Neural progenitor cell (in vitro differentiated cells): ENCODE measurements around the gene LY86. TPM values are rescaled to one million over a fixed set of nuclear protein-coding genes. Genes with fewer than 3 reads are reported as not detected.

Experiments used
- DNase-seq: peaks from one replicate; pipeline ENCODE4 v3.0.0-alpha.2; 2016; ENCODE audit warnings: low spot score
- H2AFZ ChIP-seq: fragments of 200-600 bp; sonication (generic); replicated peaks from 2 replicates; pipeline ENCODE4 v1.6.1; 2016; ENCODE audit warnings: antibody characterized with exemption
- H3F3A ChIP-seq: fragments of 200-600 bp; sonication (generic); 2 replicates; pipeline ENCODE4 v1.6.1; 2016; ENCODE audit warnings: antibody characterized with exemption, low read depth
- H3K27ac ChIP-seq: fragments of 200-600 bp; sonication (generic); 2 replicates; pipeline ENCODE4 v1.5.1; 2016; ENCODE audit warnings: mild to moderate bottlenecking
- H3K27me3 ChIP-seq: fragments of 200-600 bp; sonication (generic); 2 replicates; pipeline ENCODE4 v1.6.1; 2016; ENCODE audit warnings: mild to moderate bottlenecking, moderate library complexity
- H3K36me3 ChIP-seq: fragments of 200-600 bp; sonication (generic); 2 replicates; pipeline ENCODE4 v1.5.1; 2016
- H3K4me1 ChIP-seq: fragments of 200-600 bp; sonication (generic); 2 replicates; pipeline ENCODE4 v1.6.1; 2016; ENCODE audit warnings: mixed run types
- H3K4me2 ChIP-seq: fragments of 200-600 bp; sonication (generic); 2 replicates; pipeline ENCODE4 v1.6.1; 2016
- H3K4me3 ChIP-seq: fragments of 200-600 bp; sonication (generic); 2 replicates; pipeline ENCODE4 v1.5.1; 2016
- H3K79me2 ChIP-seq: fragments of 200-600 bp; sonication (generic); 2 replicates; pipeline ENCODE4 v1.6.1; 2016; ENCODE audit warnings: low read depth
- H3K9ac ChIP-seq: fragments of 200-600 bp; sonication (generic); 2 replicates; pipeline ENCODE4 v1.6.1; 2016
- H3K9me3 ChIP-seq: fragments of 200-600 bp; sonication (generic); 2 replicates; pipeline ENCODE4 v1.5.1; 2016; ENCODE audit warnings: low read depth
- H4K20me1 ChIP-seq: fragments of 200-600 bp; sonication (generic); 2 replicates; pipeline ENCODE4 v1.6.1; 2016; ENCODE audit warnings: low read depth
- H3K27ac Mint-ChIP-seq: 3 replicates; pipeline ENCODE4 v1.8.0; 2021; ENCODE audit warnings: mixed read lengths
- H3K27me3 Mint-ChIP-seq: 2 replicates; pipeline ENCODE4 v1.8.0; 2022; ENCODE audit warnings: low read depth, mild to moderate bottlenecking, inconsistent platforms, moderate library complexity, mixed read lengths; ENCODE audit not compliant: insufficient read depth
- H3K36me3 Mint-ChIP-seq: 3 replicates; pipeline ENCODE4 v1.8.0; 2021; ENCODE audit warnings: mixed read lengths
- H3K4me1 Mint-ChIP-seq: 3 replicates; pipeline ENCODE4 v1.8.0; 2021; ENCODE audit warnings: mixed read lengths
- H3K4me3 Mint-ChIP-seq: 3 replicates; pipeline ENCODE4 v1.8.0; 2021; ENCODE audit warnings: mild to moderate bottlenecking, moderate library complexity, mixed read lengths
- H3K9me3 Mint-ChIP-seq: 3 replicates; pipeline ENCODE4 v1.8.0; 2020; ENCODE audit warnings: mixed read lengths
- CTCF ChIP-seq: fragments of 200-600 bp; sonication (generic); IDR thresholded peaks from 2 replicates; pipeline ENCODE4 v1.5.1; 2017; ENCODE audit warnings: antibody characterized with exemption, mild to moderate bottlenecking
- EZH2 ChIP-seq: fragments of 200-600 bp; sonication (generic); IDR thresholded peaks from 2 replicates; pipeline ENCODE4 v1.6.1; 2017; ENCODE audit warnings: antibody characterized with exemption, mild to moderate bottlenecking, moderate library complexity
- EZH2phosphoT487 ChIP-seq: fragments of 200-600 bp; sonication (generic); IDR thresholded peaks from 2 replicates; pipeline ENCODE4 v1.6.1; 2017; ENCODE audit warnings: antibody characterized with exemption
- total RNA-seq: library from RNA; depleted of rRNA; stranded (reverse); fragments of >200 nt; gene quantifications from 2 replicates; pipeline ENCODE4 v1.2.3, GENCODE V29; 2015; ENCODE audit warnings: low replicate concordance

LY86 gene
- total RNA-seq, 1 donor from 2014 or later: not detected

GRCh38 chr6:6685249-6686040, 96.9 kb downstream of the LY86 start:
- no peaks in the 10 kb centered on the region for H3K9me3 ChIP-seq
- no peak overlapping the region for H3K4me2 ChIP-seq
- no peaks in the 10 kb centered on the region for H4K20me1 ChIP-seq
- H3F3A ChIP-seq: peaks cover 11% of the 10 kb centered on the region
- Mint-ChIP-seq H3K4me3 (no peak overlapping the region), H3K9me3 (peaks cover 8% of the 10 kb centered on the region), H3K4me1 (peaks cover 46% of the 10 kb centered on the region), H3K27ac (no peak overlapping the region), H3K36me3 (peaks cover 2% of the 10 kb centered on the region), H3K27me3 (peaks cover 3% of the 10 kb centered on the region)
- H3K9ac ChIP-seq: no peak overlapping the region
- H3K4me3 ChIP-seq: no peak overlapping the region
- H3K27me3 ChIP-seq: no peaks in the 10 kb centered on the region
- no peaks in the 10 kb centered on the region for H3K79me2 ChIP-seq
- no peak for TF ChIP-seq EZH2
- TF ChIP-seq CTCF: no peak
- no peak for TF ChIP-seq EZH2phosphoT487
- H3K27ac ChIP-seq: no peak overlapping the region
- no peak for DNase-seq
- H3K4me1 ChIP-seq: peaks cover 30% of the 10 kb centered on the region
- H3K36me3 ChIP-seq: no peaks in the 10 kb centered on the region
- H2AFZ ChIP-seq: no peak overlapping the region

GRCh38 chr6:6686176-6686575, 97.7 kb downstream of the LY86 start:
- Histone ChIP-seq H3K4me3 (peak overlapping the region; percentile 29), H3K9ac (no peak overlapping the region), H3K4me2 (peak overlapping the region; percentile 58), H3K27me3 (no peaks in the 10 kb centered on the region), H2AFZ (no peak overlapping the region), H3F3A (peaks cover 11% of the 10 kb centered on the region), H4K20me1 (no peaks in the 10 kb centered on the region), H3K4me1 (peaks cover 23% of the 10 kb centered on the region), H3K79me2 (no peaks in the 10 kb centered on the region), H3K36me3 (no peaks in the 10 kb centered on the region), H3K9me3 (no peaks in the 10 kb centered on the region), H3K27ac (no peak overlapping the region)
- Mint-ChIP-seq H3K27ac (no peak overlapping the region), H3K9me3 (peaks cover 11% of the 10 kb centered on the region), H3K36me3 (peaks cover 2% of the 10 kb centered on the region), H3K4me3 (peak overlapping the region; percentile 75), H3K27me3 (peaks cover 3% of the 10 kb centered on the region), H3K4me1 (peaks cover 39% of the 10 kb centered on the region)
- no peak for TF ChIP-seq EZH2
- TF ChIP-seq EZH2phosphoT487: no peak
- TF ChIP-seq CTCF: no peak
- DNase-seq: no peak

- DNase-seq: peak; percentile 98
- Mint-ChIP-seq H3K4me1 (peaks cover 33% of the 10 kb centered on the region), H3K27ac (no peak overlapping the region), H3K27me3 (peaks cover 3% of the 10 kb centered on the region), H3K36me3 (peaks cover 2% of the 10 kb centered on the region), H3K4me3 (peak overlapping the region; percentile 75), H3K9me3 (peaks cover 14% of the 10 kb centered on the region)
- Histone ChIP-seq H3K36me3 (no peaks in the 10 kb centered on the region), H3K4me3 (peak overlapping the region; percentile 40), H3K4me2 (peak overlapping the region; percentile 81), H3K79me2 (no peaks in the 10 kb centered on the region), H3K27me3 (no peaks in the 10 kb centered on the region), H3K27ac (no peak overlapping the region), H3K9me3 (no peaks in the 10 kb centered on the region), H2AFZ (peak overlapping the region; percentile 30), H3F3A (peaks cover 11% of the 10 kb centered on the region), H3K4me1 (peaks cover 18% of the 10 kb centered on the region), H3K9ac (no peak overlapping the region), H4K20me1 (no peaks in the 10 kb centered on the region)
- TF ChIP-seq CTCF (no peak), EZH2 (no peak), EZH2phosphoT487 (no peak)
These were observed 98.5 kb downstream of the LY86 start for GRCh38 chr6:6686748-6687601.
